Esophagus squamous epithelium (tissue), 5 donors: Measurements from ENCODE around the gene PLGRKT. TPM values are rescaled to one million over a fixed set of nuclear protein-coding genes. Genes with fewer than 3 reads are reported as not detected.
"Not testable (repeated sequence)": the region's sequence is repeated elsewhere in the genome, so short reads cannot be mapped to it uniquely, and the experiment has no call there.

Experiments used
- DNase-seq: peaks from one replicate; lab custom pipeline; 2025; lab: John Stamatoyannopoulos, UW
- H3K27ac ChIP-seq, 4 donors: fragments of 200-600 bp; sonication (generic); one replicate each; pipeline ENCODE4 v1.5.1; 2016 to 2019; ENCODE audit warnings: mild to moderate bottlenecking in 1 of 4
- H3K27me3 ChIP-seq, 4 donors: fragments of 200-600 bp; sonication (generic); 1 replicate in 3 of 4; 2 replicates in 1 of 4; pipeline versions ENCODE4 v1.5.1 to v1.6.0; 2017 to 2021; ENCODE audit warnings: antibody characterized with exemption in 1 of 4
- H3K36me3 ChIP-seq, 3 donors: fragments of 200-600 bp; sonication (generic); one replicate each; pipeline ENCODE4 v1.5.1; 2016 to 2019
- H3K4me1 ChIP-seq, 3 donors: fragments of 200-600 bp; sonication (generic); one replicate each; pipeline ENCODE4 v1.5.1; 2017 to 2019
- H3K4me3 ChIP-seq, 4 donors: fragments of 200-600 bp; sonication (generic); 1 replicate in 3 of 4; 2 replicates in 1 of 4; pipeline ENCODE4 v1.5.1; 2016 to 2019; ENCODE audit warnings: mild to moderate bottlenecking in 2 of 4, moderate library complexity in 1 of 4
- H3K9me3 ChIP-seq, 3 donors: fragments of 200-600 bp; sonication (generic); one replicate each; pipeline ENCODE4 v1.5.1; 2016 to 2019
- CTCF ChIP-seq, 6 experiments: fragments of 450-650 bp in 4 of 6; fragments of 200-600 bp in 2 of 6; sonication (generic) in 2 of 6; IDR thresholded peaks; one replicate each; pipeline ENCODE4 v1.5.1; 2016 to 2019; ENCODE audit warnings: antibody characterized with exemption in 6 of 6, mild to moderate bottlenecking in 4 of 6, moderate library complexity in 4 of 6
- POLR2A ChIP-seq, 4 donors: fragments of 450-650 bp; IDR thresholded peaks; one replicate each; pipeline ENCODE4 v1.6.1; 2017; ENCODE audit warnings: antibody characterized with exemption in 4 of 4, mild to moderate bottlenecking in 4 of 4, moderate library complexity in 3 of 4
- WGBS, 2 donors: methylation state at CpG; one replicate each; pipeline ENCODE4 v1.1.5; 2018; 5-methylcytosine and 5-hydroxymethylcytosine counted together
- intact Hi-C: fragments of 100-400 bp; cut with DNase I; formaldehyde crosslinking; loops from one replicate; pipeline ENCODE4 v1.15.0; 2022
- total RNA-seq, 4 donors: library from RNA; depleted of rRNA; stranded (reverse); fragments of >200 nt; gene quantifications; one replicate each; pipeline ENCODE4 v1.1.0, GENCODE V29; 2016
- donor health status: DM: yes; HTN: yes; CAD: no.

The PLGRKT gene
- total RNA-seq, 4 donors from 2014 or later: 13.4 to 25.6 (median 20.0) TPM

GRCh38 chr9:5482194-5482593 lies 44.5 kb upstream of the PLGRKT start:
- no peak for DNase-seq
- no peaks in the 10 kb centered on the region for H3K27me3 ChIP-seq
- H3K4me1 ChIP-seq: no peaks in the 10 kb centered on the region
- no peak overlapping the region for H3K27ac ChIP-seq
- H3K9me3 ChIP-seq: peaks cover 0 to 4% (median 0%) of the 10 kb centered on the region in 3 donors
- no peak for TF ChIP-seq CTCF (IDR thresholded peaks at IDR 0.05)
- WGBS, 2 donors: 70 to 85% methylated on average over 2 to 8 of the region's 8 CpGs
- intact Hi-C loops: no loop called here
- H3K4me3 ChIP-seq: no peak overlapping the region
- H3K36me3 ChIP-seq: no peaks in the 10 kb centered on the region

- intact Hi-C loops: no loop called here
- Histone ChIP-seq H3K27ac (no peak overlapping the region), H3K36me3 (no peaks in the 10 kb centered on the region), H3K9me3 (peaks cover 0 to 4% (median 0%) of the 10 kb centered on the region in 3 donors), H3K4me1 (no peaks in the 10 kb centered on the region), H3K27me3 (no peaks in the 10 kb centered on the region), H3K4me3 (no peak overlapping the region)
- TF ChIP-seq CTCF (IDR thresholded peaks at IDR 0.05): no peak
- TF ChIP-seq POLR2A (IDR thresholded peaks at IDR 0.05): no peak
- no peak for DNase-seq
- 83 to 87% methylated on average over 5 of the region's 5 CpGs for WGBS, 2 donors
These were observed 43.8 kb upstream of the PLGRKT start for GRCh38 chr9:5481322-5482040.

GRCh38 chr9:5480919-5481318 lies 43.2 kb upstream of the PLGRKT start:
- Histone ChIP-seq H3K4me3 (no peak overlapping the region), H3K27ac (no peak overlapping the region), H3K9me3 (peaks cover 0 to 4% (median 0%) of the 10 kb centered on the region in 3 donors), H3K4me1 (no peaks in the 10 kb centered on the region), H3K36me3 (no peaks in the 10 kb centered on the region), H3K27me3 (no peaks in the 10 kb centered on the region)
- intact Hi-C loops: no loop called here
- DNase-seq: no peak
- 90 to 94% methylated on average over 4 of the region's 4 CpGs for WGBS, 2 donors
- no peak for TF ChIP-seq POLR2A (IDR thresholded peaks at IDR 0.05)
- TF ChIP-seq CTCF (IDR thresholded peaks at IDR 0.05): no peak

- H3K4me3 ChIP-seq: no peak overlapping the region
- H3K27me3 ChIP-seq: no peaks in the 10 kb centered on the region
- TF ChIP-seq CTCF (IDR thresholded peaks at IDR 0.05) (no peak), POLR2A (IDR thresholded peaks at IDR 0.05) (no peak)
- H3K27ac ChIP-seq: no peak overlapping the region
- intact Hi-C loops: no loop called here
- DNase-seq: no peak
- H3K9me3 ChIP-seq: peaks cover 0 to 4% (median 0%) of the 10 kb centered on the region in 3 donors
- 73 to 81% methylated on average over 3 of the region's 3 CpGs for WGBS, 2 donors
- H3K36me3 ChIP-seq: no peaks in the 10 kb centered on the region
- H3K4me1 ChIP-seq: no peaks in the 10 kb centered on the region
These were observed 42.4 kb upstream of the PLGRKT start for GRCh38 chr9:5479994-5480694.

- Histone ChIP-seq H3K4me1 (no peaks in the 10 kb centered on the region), H3K4me3 (no peak overlapping the region), H3K27ac (no peak overlapping the region), H3K9me3 (peaks cover 0 to 4% (median 0%) of the 10 kb centered on the region in 3 donors), H3K27me3 (no peaks in the 10 kb centered on the region), H3K36me3 (no peaks in the 10 kb centered on the region)
- WGBS, 2 donors: 55 to 73% methylated on average over 2 of the region's 2 CpGs
- intact Hi-C loops: no loop called here
- no peak for TF ChIP-seq POLR2A (IDR thresholded peaks at IDR 0.05)
- no peak for DNase-seq
These were observed 40.5 kb upstream of the PLGRKT start for GRCh38 chr9:5478206-5478605.

- H3K9me3 ChIP-seq, H3K36me3 ChIP-seq, H3K4me3 ChIP-seq, DNase-seq, H3K27ac ChIP-seq, intact Hi-C loops, H3K4me1 ChIP-seq, H3K27me3 ChIP-seq: not testable (repeated sequence)
- 83 to 91% methylated on average over 2 of the region's 2 CpGs for WGBS, 2 donors
These were observed 37.9 kb upstream of the PLGRKT start for GRCh38 chr9:5475611-5476010.
